ENCODE data around the gene LHPP. TPM values are rescaled to one million over a fixed set of nuclear protein-coding genes. Genes with fewer than 3 reads are reported as not detected.
A peak's percentile ranks its signal among the peaks of the same experiment; 100 is the strongest.

Gene LHPP
- total and polyA plus RNA-seq, 2 experiments from 2014 or later = 19.0 to 22.9 TPM

GRCh38 chr10:124649214-124649613, 187.6 kb downstream of the LHPP start:
- TF ChIP-seq EZH2 (IDR thresholded peaks at IDR 0.05; ENCODE audit: insufficient read depth, poor library complexity, severe bottlenecking) (no peak), EZH2phosphoT487 (IDR thresholded peaks at IDR 0.05; ENCODE audit: insufficient read depth, low read depth) (no peak)
- Histone ChIP-seq H3K4me2 (ENCODE audit: unreplicated experiment) (no peak overlapping the region), H3K4me3 (no peak overlapping the region), H3K27me3 (replicated peaks; ENCODE audit: insufficient read depth) (no peaks in the 10 kb centered on the region), H3K79me2 (ENCODE audit: insufficient read depth) (peaks cover 5% of the 10 kb centered on the region; the same call in 1 of the 2 replicates), H3F3A (ENCODE audit: insufficient read depth) (no peaks in the 10 kb centered on the region), H3K9me2 (ENCODE audit: insufficient read depth) (no peaks in the 10 kb centered on the region), H3K36me3 (ENCODE audit: low read depth) (no peaks in the 10 kb centered on the region), H3K9ac (no peak overlapping the region), H4K20me1 (ENCODE audit: insufficient read depth) (no peaks in the 10 kb centered on the region), H3K9me3 (ENCODE audit: low read depth) (no peaks in the 10 kb centered on the region), H2AFZ (peak overlapping the region; percentile 40; the same call in 1 of the 2 replicates), H3K27ac (no peak overlapping the region), H3K4me1 (ENCODE audit: insufficient read depth) (peaks cover 17% of the 10 kb centered on the region)
- in situ Hi-C loops (cut with MboI) = no loop called here
- peak; percentile 42 for DNase-seq
- WGBS, 2 experiments (ENCODE audit: low coverage in 1 of 2, low lambda C conversion rate in 2 of 2, missing lambda C conversion rate in 2 of 2) = 28 to 30% methylated on average over 5 of the region's 5 CpGs

- H3K27me3 ChIP-seq (replicated peaks; ENCODE audit: insufficient read depth) = no peaks in the 10 kb centered on the region
- H4K20me1 ChIP-seq (ENCODE audit: insufficient read depth) = no peaks in the 10 kb centered on the region
- in situ Hi-C loops (cut with MboI) = no loop called here
- no peaks in the 10 kb centered on the region for H3F3A ChIP-seq (ENCODE audit: insufficient read depth)
- H3K9ac ChIP-seq = no peak overlapping the region
- peaks cover 5% of the 10 kb centered on the region; the same call in 1 of the 2 replicates for H3K79me2 ChIP-seq (ENCODE audit: insufficient read depth)
- 88 to 89% methylated on average over 12 of the region's 12 CpGs for WGBS, 2 experiments (ENCODE audit: low coverage in 1 of 2, low lambda C conversion rate in 2 of 2, missing lambda C conversion rate in 2 of 2)
- no peaks in the 10 kb centered on the region for H3K36me3 ChIP-seq (ENCODE audit: low read depth)
- no peak for DNase-seq
- no peak overlapping the region for H3K4me2 ChIP-seq (ENCODE audit: unreplicated experiment)
- no peak for TF ChIP-seq EZH2 (IDR thresholded peaks at IDR 0.05; ENCODE audit: insufficient read depth, poor library complexity, severe bottlenecking)
- TF ChIP-seq EZH2phosphoT487 (IDR thresholded peaks at IDR 0.05; ENCODE audit: insufficient read depth, low read depth) = no peak
- H3K9me2 ChIP-seq (ENCODE audit: insufficient read depth) = no peaks in the 10 kb centered on the region
- H3K27ac ChIP-seq = no peak overlapping the region
- H3K4me3 ChIP-seq = no peak overlapping the region
- H2AFZ ChIP-seq = no peak overlapping the region
- H3K9me3 ChIP-seq (ENCODE audit: low read depth) = no peaks in the 10 kb centered on the region
- H3K4me1 ChIP-seq (ENCODE audit: insufficient read depth) = peaks cover 17% of the 10 kb centered on the region
Observed at GRCh38 chr10:124650263-124650662, 188.6 kb downstream of the LHPP start.

GRCh38 chr10:124650820-124651401, 189.3 kb downstream of the LHPP start:
- TF ChIP-seq EZH2phosphoT487 (IDR thresholded peaks at IDR 0.05; ENCODE audit: insufficient read depth, low read depth) = no peak
- TF ChIP-seq EZH2 (IDR thresholded peaks at IDR 0.05; ENCODE audit: insufficient read depth, poor library complexity, severe bottlenecking) = no peak
- WGBS, 2 experiments (ENCODE audit: low coverage in 1 of 2, low lambda C conversion rate in 2 of 2, missing lambda C conversion rate in 2 of 2) = 96 to 97% methylated on average over 13 of the region's 13 CpGs
- Histone ChIP-seq H3K27me3 (replicated peaks; ENCODE audit: insufficient read depth) (no peaks in the 10 kb centered on the region), H3K4me3 (no peak overlapping the region), H3K79me2 (ENCODE audit: insufficient read depth) (peaks cover 5% of the 10 kb centered on the region; the same call in 1 of the 2 replicates), H3K9ac (no peak overlapping the region), H3F3A (ENCODE audit: insufficient read depth) (no peaks in the 10 kb centered on the region), H3K9me3 (ENCODE audit: low read depth) (no peaks in the 10 kb centered on the region), H4K20me1 (ENCODE audit: insufficient read depth) (no peaks in the 10 kb centered on the region), H3K27ac (no peak overlapping the region), H3K4me1 (ENCODE audit: insufficient read depth) (peaks cover 17% of the 10 kb centered on the region), H2AFZ (no peak overlapping the region), H3K9me2 (ENCODE audit: insufficient read depth) (no peaks in the 10 kb centered on the region), H3K4me2 (ENCODE audit: unreplicated experiment) (no peak overlapping the region), H3K36me3 (ENCODE audit: low read depth) (no peaks in the 10 kb centered on the region)
- in situ Hi-C loops (cut with MboI) = no loop called here
- DNase-seq = no peak

- Histone ChIP-seq H3K9me3 (ENCODE audit: low read depth) (no peaks in the 10 kb centered on the region), H3K27me3 (replicated peaks; ENCODE audit: insufficient read depth) (no peaks in the 10 kb centered on the region), H3K4me2 (ENCODE audit: unreplicated experiment) (no peak overlapping the region), H3K9me2 (ENCODE audit: insufficient read depth) (no peaks in the 10 kb centered on the region), H3K4me1 (ENCODE audit: insufficient read depth) (peaks cover 13% of the 10 kb centered on the region), H3F3A (ENCODE audit: insufficient read depth) (no peaks in the 10 kb centered on the region), H3K36me3 (ENCODE audit: low read depth) (no peaks in the 10 kb centered on the region), H3K79me2 (ENCODE audit: insufficient read depth) (peaks cover 5% of the 10 kb centered on the region; the same call in 1 of the 2 replicates), H3K9ac (no peak overlapping the region), H2AFZ (no peak overlapping the region), H3K4me3 (no peak overlapping the region), H3K27ac (no peak overlapping the region), H4K20me1 (ENCODE audit: insufficient read depth) (no peaks in the 10 kb centered on the region)
- WGBS, 2 experiments (ENCODE audit: low coverage in 1 of 2, low lambda C conversion rate in 2 of 2, missing lambda C conversion rate in 2 of 2) = 93 to 97% methylated on average over 13 to 14 of the region's 14 CpGs
- no peak for DNase-seq
- in situ Hi-C loops (cut with MboI) = no loop called here
- TF ChIP-seq EZH2phosphoT487 (IDR thresholded peaks at IDR 0.05; ENCODE audit: insufficient read depth, low read depth) = no peak
- TF ChIP-seq EZH2 (IDR thresholded peaks at IDR 0.05; ENCODE audit: insufficient read depth, poor library complexity, severe bottlenecking) = no peak
Observed at GRCh38 chr10:124651402-124651891, 189.8 kb downstream of the LHPP start.

Measured in GM23248 (cell line).